Amniotic epithelial cell (primary cell): ENCODE results near the gene DDAH1.
A peak's percentile ranks its signal among the peaks of the same experiment; 100 is the strongest.

ENCODE experiments used
- DNase-seq: peaks from one replicate; pipeline ENCODE4 v3.0.0-alpha.2; 2010; ENCODE audit warnings: low read depth

Gene DDAH1

DNA sequence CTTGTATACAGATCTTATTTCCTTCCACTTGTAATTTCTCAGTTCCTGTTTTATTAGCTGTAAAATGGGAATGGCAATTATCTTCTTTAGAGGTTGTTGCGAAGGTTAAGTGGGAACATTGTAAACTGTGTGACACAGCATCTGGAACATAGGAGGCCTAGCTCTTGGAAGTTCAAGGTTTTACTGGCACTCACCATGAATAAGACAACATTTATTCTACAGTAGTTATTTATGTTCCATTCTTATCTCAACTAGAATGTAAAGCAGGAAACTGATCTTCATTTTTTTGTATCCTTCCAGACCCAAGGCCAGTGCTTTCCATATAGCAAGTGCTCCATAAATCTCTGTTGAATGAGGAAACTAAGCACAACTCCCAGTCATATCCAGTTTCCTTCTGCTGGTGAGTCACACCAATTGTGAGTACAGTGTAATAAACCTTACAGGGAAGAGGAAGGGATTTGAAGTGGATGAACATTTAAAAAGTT, 189.9 kb downstream of the DDAH1 start:
- DNase-seq = peak; percentile 90

DNA sequence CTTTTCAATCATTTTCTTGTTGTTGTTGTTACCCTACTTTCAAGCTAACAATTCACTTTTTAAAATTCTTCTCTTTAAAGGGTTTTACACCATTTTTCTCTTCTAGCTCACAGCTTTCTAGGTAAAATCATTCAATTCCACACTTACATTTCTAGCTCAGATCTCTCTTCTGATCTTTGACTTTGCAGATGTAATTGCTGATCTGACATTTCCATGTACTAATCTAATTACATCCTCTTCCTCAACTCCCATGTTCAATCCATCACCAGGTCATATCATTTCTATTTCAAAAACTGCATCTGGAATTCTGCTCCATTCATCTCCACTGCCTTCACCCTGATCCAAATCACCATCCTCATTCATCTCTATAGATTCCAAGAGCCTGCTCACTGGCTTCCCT, 191.6 kb downstream of the DDAH1 start:
- no peak for DNase-seq

DNA sequence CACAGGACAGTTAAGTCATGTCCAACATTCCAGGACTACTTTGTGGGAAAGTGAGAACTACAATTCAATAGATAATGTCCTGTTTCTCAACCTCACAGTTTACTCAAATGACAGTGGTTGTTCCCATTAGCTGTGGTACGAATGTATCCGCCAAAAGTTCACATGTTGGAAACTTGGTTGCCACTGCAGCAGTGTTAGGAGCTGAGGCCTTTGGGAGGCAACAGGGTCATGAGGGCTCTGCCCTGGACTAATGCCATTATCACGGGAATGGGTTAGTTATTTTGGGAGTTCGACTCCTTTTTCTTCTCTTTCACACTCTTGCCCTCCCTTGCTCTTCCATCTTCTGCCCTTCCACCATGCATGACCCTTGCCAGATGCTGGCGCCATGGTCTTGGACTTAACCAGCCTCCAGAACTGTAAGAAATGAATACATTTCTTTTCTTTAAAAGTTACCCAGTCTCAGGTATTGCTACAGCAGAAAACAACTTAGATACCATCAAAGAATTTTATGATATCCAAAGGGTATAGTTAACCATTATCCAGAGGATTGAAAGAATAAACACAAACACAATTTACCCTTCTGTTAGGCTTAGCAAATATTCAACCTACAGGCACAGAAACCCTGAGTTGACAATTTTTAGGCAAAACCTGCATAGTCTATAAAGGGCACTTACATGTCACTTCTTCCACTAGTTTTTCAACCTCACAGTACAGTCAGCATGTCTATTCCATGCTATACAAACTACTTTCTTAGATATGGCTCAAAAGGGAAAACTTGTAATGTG, 196.0 kb downstream of the DDAH1 start:
- DNase-seq = no peak
